ENCODE results near the gene DUSP28. TPM values are rescaled to one million over a fixed set of nuclear protein-coding genes. Genes with fewer than 3 reads are reported as not detected.
"Not testable (repeated sequence)": the region's sequence is repeated elsewhere in the genome, so short reads cannot be mapped to it uniquely, and the experiment has no call there.

The DUSP28 gene
- total RNA-seq, 1 experiment from 2014 or later: 2.5 TPM

- DNase-seq: no peak
These were observed 1.3 kb downstream of the DUSP28 start for GRCh38 chr2:240561325-240561971.

GRCh38 chr2:240563231-240563630, 3.1 kb downstream of the DUSP28 start:
- not testable (repeated sequence) for H3K36me3 ChIP-seq (replicated peaks; ENCODE audit: control insufficient read depth, insufficient read depth, low read length)

More at GRCh38 chr2:240561325-240561971, 1.3 kb downstream of the DUSP28 start:
- Histone ChIP-seq H3K4me3 (ENCODE audit: insufficient read depth, low read depth, low read length) (peak overlapping the region; percentile 46), H3K36me3 (replicated peaks; ENCODE audit: control insufficient read depth, insufficient read depth, low read length) (no peaks in the 10 kb centered on the region; the same call in 1 of the 2 replicates), H3K27me3 (ENCODE audit: control insufficient read depth, insufficient read depth, low read length) (peaks cover 20% of the 10 kb centered on the region)

GRCh38 chr2:240563951-240564560, 3.9 kb downstream of the DUSP28 start:
- no peaks in the 10 kb centered on the region for H3K36me3 ChIP-seq (replicated peaks; ENCODE audit: control insufficient read depth, insufficient read depth, low read length)
- H3K27me3 ChIP-seq (ENCODE audit: control insufficient read depth, insufficient read depth, low read length): peaks cover 27% of the 10 kb centered on the region
- DNase-seq: no peak
- no peak overlapping the region for H3K4me3 ChIP-seq (ENCODE audit: insufficient read depth, low read depth, low read length)

More at GRCh38 chr2:240563231-240563630, 3.1 kb downstream of the DUSP28 start:
- peaks cover 31% of the 10 kb centered on the region for H3K27me3 ChIP-seq (ENCODE audit: control insufficient read depth, insufficient read depth, low read length)
- DNase-seq; H3K4me3 ChIP-seq (ENCODE audit: insufficient read depth, low read depth, low read length): not testable (repeated sequence)

GRCh38 chr2:240564561-240565332, 4.6 kb downstream of the DUSP28 start:
- peak; percentile 40 for DNase-seq
- Histone ChIP-seq H3K27me3 (ENCODE audit: control insufficient read depth, insufficient read depth, low read length) (peaks cover 27% of the 10 kb centered on the region), H3K4me3 (ENCODE audit: insufficient read depth, low read depth, low read length) (no peak overlapping the region), H3K36me3 (replicated peaks; ENCODE audit: control insufficient read depth, insufficient read depth, low read length) (no peaks in the 10 kb centered on the region)

GRCh38 chr2:240565333-240566202, 5.4 kb downstream of the DUSP28 start:
- Histone ChIP-seq H3K27me3 (ENCODE audit: control insufficient read depth, insufficient read depth, low read length) (peaks cover 28% of the 10 kb centered on the region), H3K4me3 (ENCODE audit: insufficient read depth, low read depth, low read length) (peak overlapping the region; percentile 5; the same call in 1 of the 2 replicates)
- peak; percentile 42 for DNase-seq

GRCh38 chr2:240566203-240567136, 6.3 kb downstream of the DUSP28 start:
- H3K27me3 ChIP-seq (ENCODE audit: control insufficient read depth, insufficient read depth, low read length): peaks cover 28% of the 10 kb centered on the region
- DNase-seq: peak; percentile 96
- H3K4me3 ChIP-seq (ENCODE audit: insufficient read depth, low read depth, low read length): peak overlapping the region; percentile 5; the same call in 1 of the 2 replicates
- H3K36me3 ChIP-seq (replicated peaks; ENCODE audit: control insufficient read depth, insufficient read depth, low read length): no peaks in the 10 kb centered on the region

More at GRCh38 chr2:240565333-240566202, 5.4 kb downstream of the DUSP28 start:
- H3K36me3 ChIP-seq (replicated peaks; ENCODE audit: control insufficient read depth, insufficient read depth, low read length): no peaks in the 10 kb centered on the region

- no peaks in the 10 kb centered on the region for H3K36me3 ChIP-seq (replicated peaks; ENCODE audit: control insufficient read depth, insufficient read depth, low read length)
- peak; percentile 56 for DNase-seq
- peaks cover 28% of the 10 kb centered on the region for H3K27me3 ChIP-seq (ENCODE audit: control insufficient read depth, insufficient read depth, low read length)
- peak overlapping the region; percentile 49 for H3K4me3 ChIP-seq (ENCODE audit: insufficient read depth, low read depth, low read length)
These were observed 7.1 kb downstream of the DUSP28 start for GRCh38 chr2:240567137-240567871.

- no peaks in the 10 kb centered on the region for H3K36me3 ChIP-seq (replicated peaks; ENCODE audit: control insufficient read depth, insufficient read depth, low read length)
- peak; percentile 93 for DNase-seq
- peak within 1 kb of the TSS; percentile 49 for H3K4me3 ChIP-seq (ENCODE audit: insufficient read depth, low read depth, low read length)
- peaks cover 28% of the 10 kb centered on the region for H3K27me3 ChIP-seq (ENCODE audit: control insufficient read depth, insufficient read depth, low read length)
These were observed 7.9 kb downstream of the DUSP28 start, which contains the start of gene RNPEPL1 for GRCh38 chr2:240567872-240568677. RNPEPL1 (plus strand) TSS chr2:240568484; CDS start chr2:240568587, 103 bp downstream.

GRCh38 chr2:240568678-240569522, 8.7 kb downstream of the DUSP28 start:
- H3K27me3 ChIP-seq (ENCODE audit: control insufficient read depth, insufficient read depth, low read length): peaks cover 28% of the 10 kb centered on the region
- peak overlapping the region; percentile 46 for H3K4me3 ChIP-seq (ENCODE audit: insufficient read depth, low read depth, low read length)
- no peaks in the 10 kb centered on the region for H3K36me3 ChIP-seq (replicated peaks; ENCODE audit: control insufficient read depth, insufficient read depth, low read length)
- DNase-seq: peak; percentile 82

GRCh38 chr2:240569523-240569997, 9.4 kb downstream of the DUSP28 start:
- H3K27me3 ChIP-seq (ENCODE audit: control insufficient read depth, insufficient read depth, low read length): peaks cover 28% of the 10 kb centered on the region
- DNase-seq: no peak
- no peaks in the 10 kb centered on the region for H3K36me3 ChIP-seq (replicated peaks; ENCODE audit: control insufficient read depth, insufficient read depth, low read length)
- peak overlapping the region; percentile 46; the same call in 1 of the 2 replicates for H3K4me3 ChIP-seq (ENCODE audit: insufficient read depth, low read depth, low read length)

- Histone ChIP-seq H3K4me3 (ENCODE audit: insufficient read depth, low read depth, low read length) (no peak overlapping the region), H3K36me3 (replicated peaks; ENCODE audit: control insufficient read depth, insufficient read depth, low read length) (no peaks in the 10 kb centered on the region), H3K27me3 (ENCODE audit: control insufficient read depth, insufficient read depth, low read length) (peaks cover 28% of the 10 kb centered on the region)
- DNase-seq: no peak
These were observed 9.9 kb downstream of the DUSP28 start for GRCh38 chr2:240569998-240570530.

Data from H7 (cell line).